Endodermal cell (in vitro differentiated cells): ENCODE data around the gene SLC31A1. TPM values are rescaled to one million over a fixed set of nuclear protein-coding genes. Genes with fewer than 3 reads are reported as not detected.
"Not testable (repeated sequence)": the region's sequence is repeated elsewhere in the genome, so short reads cannot be mapped to it uniquely, and the experiment has no call there.

Experiments
- DNase-seq: peaks from one replicate; pipeline ENCODE4 v3.0.0-alpha.2; 2017
- H3K27ac ChIP-seq: 2 replicates; pipeline ENCODE4 v1.5.1; 2013; ENCODE audit warnings: mild to moderate bottlenecking, low read depth, low read length, moderate library complexity
- H3K27me3 ChIP-seq: 2 replicates; pipeline ENCODE4 v1.6.1; 2013; ENCODE audit warnings: mild to moderate bottlenecking, low read length, moderate library complexity; ENCODE audit not compliant: insufficient read depth, control insufficient read depth, poor library complexity, severe bottlenecking
- H3K36me3 ChIP-seq: 2 replicates; pipeline ENCODE4 v1.7.0; 2013; ENCODE audit warnings: mild to moderate bottlenecking, low read length, moderate library complexity; ENCODE audit not compliant: control insufficient read depth, insufficient read depth
- H3K4me1 ChIP-seq: one replicate; pipeline ENCODE4 v1.7.0; 2013; ENCODE audit warnings: low read length; ENCODE audit not compliant: control insufficient read depth, insufficient read depth
- H3K4me3 ChIP-seq: 2 replicates; pipeline ENCODE4 v1.5.1; 2013; ENCODE audit warnings: mild to moderate bottlenecking, low read length, moderate library complexity
- H3K9ac ChIP-seq: 2 replicates; pipeline ENCODE4 v1.6.1; 2013; ENCODE audit warnings: mild to moderate bottlenecking, low read length, moderate library complexity; ENCODE audit not compliant: poor library complexity, severe bottlenecking; ENCODE audit errors: extremely low read depth
- H3K9me3 ChIP-seq: 2 replicates; pipeline ENCODE4 v1.6.1; 2013; ENCODE audit warnings: mild to moderate bottlenecking, low read length, moderate library complexity; ENCODE audit not compliant: control insufficient read depth
- H3K27ac Mint-ChIP-seq: 2 replicates; pipeline ENCODE4 v1.8.0; 2020; ENCODE audit warnings: mixed read lengths
- H3K27me3 Mint-ChIP-seq: 2 replicates; pipeline ENCODE4 v1.8.0; 2021; ENCODE audit warnings: mild to moderate bottlenecking, mixed read lengths; ENCODE audit not compliant: insufficient read depth
- H3K36me3 Mint-ChIP-seq: 2 replicates; pipeline ENCODE4 v1.8.0; 2020; ENCODE audit warnings: low read depth, mixed read lengths
- H3K4me1 Mint-ChIP-seq: 2 replicates; pipeline ENCODE4 v1.8.0; 2020; ENCODE audit warnings: mixed read lengths
- H3K4me3 Mint-ChIP-seq: 2 replicates; pipeline ENCODE4 v1.8.0; 2020; ENCODE audit warnings: mild to moderate bottlenecking, moderate library complexity, mixed read lengths
- H3K9me3 Mint-ChIP-seq: 2 replicates; pipeline ENCODE4 v1.8.0; 2020; ENCODE audit warnings: mild to moderate bottlenecking, mixed read lengths
- WGBS, 2 experiments: methylation state at CpG; one replicate each; pipeline versions ENCODE4 v1.1.5 to v1.1.7; 2013; ENCODE audit warnings: missing lambda C conversion rate in 2 of 2, mixed read lengths in 1 of 2; ENCODE audit not compliant: insufficient coverage in 1 of 2, insufficient read length in 1 of 2; 5-methylcytosine and 5-hydroxymethylcytosine counted together
- total RNA-seq, 2 donors: library from RNA; stranded (reverse); fragmentation: NEBNext Ultra II Directional in 1 of 2; extraction: Animal tissue kit (Norgen Biotek cat#: 25700) in 1 of 2; gene quantifications; 2 replicates in 1 of 2; 3 replicates in 1 of 2; pipeline ENCODE4 v1.2.1, GENCODE V29; 2021
- TF ChIP-seq, protein P1 (sequence below): fragments of 200-600 bp; sonication (generic); conservative IDR thresholded peaks from 2 replicates; pipeline ENCODE4 v1.5.0; 2021; ENCODE audit warnings: antibody characterized with exemption, mild to moderate bottlenecking

SLC31A1 gene
- total RNA-seq, 2 donors from 2014 or later: 29.1 to 32.4 TPM

DNA sequence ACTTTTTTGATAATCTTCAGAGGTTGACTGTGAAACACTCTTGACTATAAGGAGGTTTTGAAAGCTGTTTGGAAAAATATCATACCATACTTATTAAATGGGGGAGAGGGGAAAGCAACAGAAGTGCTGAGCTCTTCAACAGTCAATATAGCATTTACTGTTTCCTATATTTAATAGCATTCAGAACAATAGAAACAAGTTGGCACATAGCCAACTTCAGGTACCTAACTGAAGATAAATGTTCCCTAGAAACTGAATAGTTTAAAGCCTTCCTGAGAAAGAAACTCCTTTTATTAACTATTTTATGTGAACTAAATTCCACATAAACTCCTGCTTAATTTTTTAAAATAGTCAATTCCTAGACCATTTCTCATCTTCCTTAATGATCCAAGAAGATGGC, 26.3 kb downstream of the SLC31A1 start:
- no peaks in the 10 kb centered on the region for H3K36me3 ChIP-seq
- no peaks in the 10 kb centered on the region for H3K9me3 ChIP-seq
- DNase-seq: no peak
- H3K27ac ChIP-seq: no peak overlapping the region
- TF ChIP-seq, protein P1, sequence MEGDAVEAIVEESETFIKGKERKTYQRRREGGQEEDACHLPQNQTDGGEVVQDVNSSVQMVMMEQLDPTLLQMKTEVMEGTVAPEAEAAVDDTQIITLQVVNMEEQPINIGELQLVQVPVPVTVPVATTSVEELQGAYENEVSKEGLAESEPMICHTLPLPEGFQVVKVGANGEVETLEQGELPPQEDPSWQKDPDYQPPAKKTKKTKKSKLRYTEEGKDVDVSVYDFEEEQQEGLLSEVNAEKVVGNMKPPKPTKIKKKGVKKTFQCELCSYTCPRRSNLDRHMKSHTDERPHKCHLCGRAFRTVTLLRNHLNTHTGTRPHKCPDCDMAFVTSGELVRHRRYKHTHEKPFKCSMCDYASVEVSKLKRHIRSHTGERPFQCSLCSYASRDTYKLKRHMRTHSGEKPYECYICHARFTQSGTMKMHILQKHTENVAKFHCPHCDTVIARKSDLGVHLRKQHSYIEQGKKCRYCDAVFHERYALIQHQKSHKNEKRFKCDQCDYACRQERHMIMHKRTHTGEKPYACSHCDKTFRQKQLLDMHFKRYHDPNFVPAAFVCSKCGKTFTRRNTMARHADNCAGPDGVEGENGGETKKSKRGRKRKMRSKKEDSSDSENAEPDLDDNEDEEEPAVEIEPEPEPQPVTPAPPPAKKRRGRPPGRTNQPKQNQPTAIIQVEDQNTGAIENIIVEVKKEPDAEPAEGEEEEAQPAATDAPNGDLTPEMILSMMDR: no peak
- H3K4me3 Mint-ChIP-seq: no peak overlapping the region
- H3K4me3 ChIP-seq: no peak overlapping the region
- H3K27me3 Mint-ChIP-seq: no peaks in the 10 kb centered on the region
- H3K4me1 Mint-ChIP-seq: no peaks in the 10 kb centered on the region
- H3K9ac ChIP-seq: no peak overlapping the region
- H3K9me3 Mint-ChIP-seq: peaks cover 13% of the 10 kb centered on the region
- H3K27ac Mint-ChIP-seq: no peak overlapping the region
- peaks cover 12% of the 10 kb centered on the region for H3K36me3 Mint-ChIP-seq
- H3K27me3 ChIP-seq: no peaks in the 10 kb centered on the region
- H3K4me1 ChIP-seq: no peaks in the 10 kb centered on the region

DNA sequence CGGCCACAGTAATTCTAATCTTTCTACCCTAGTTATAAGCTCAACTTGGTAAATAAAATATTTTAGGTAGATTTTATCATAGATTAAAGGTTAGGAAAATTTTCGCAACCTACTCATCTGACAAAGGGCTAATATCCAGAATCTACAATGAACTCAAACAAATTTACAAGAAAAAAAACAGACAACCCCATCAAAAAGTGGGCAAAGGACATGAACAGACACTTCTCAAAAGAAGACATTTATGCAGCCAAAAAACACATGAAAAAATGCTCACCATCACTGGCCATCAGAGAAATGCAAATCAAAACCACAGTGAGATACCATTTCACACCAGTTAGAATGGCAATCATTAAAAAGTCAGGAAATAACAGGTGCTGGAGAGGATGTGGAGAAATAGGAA, 28.3 kb downstream of the SLC31A1 start:
- not testable (repeated sequence) for H3K27me3 Mint-ChIP-seq, H3K9ac ChIP-seq, DNase-seq, H3K27ac Mint-ChIP-seq, H3K4me1 Mint-ChIP-seq, H3K4me1 ChIP-seq, H3K27ac ChIP-seq, H3K4me3 ChIP-seq, H3K36me3 ChIP-seq, H3K9me3 ChIP-seq, H3K4me3 Mint-ChIP-seq, H3K27me3 ChIP-seq
- Mint-ChIP-seq H3K9me3 (peaks cover 13% of the 10 kb centered on the region), H3K36me3 (peaks cover 12% of the 10 kb centered on the region)
- WGBS, 2 experiments: no CpG with 5 or more reads among the region's 2 CpGs

DNA sequence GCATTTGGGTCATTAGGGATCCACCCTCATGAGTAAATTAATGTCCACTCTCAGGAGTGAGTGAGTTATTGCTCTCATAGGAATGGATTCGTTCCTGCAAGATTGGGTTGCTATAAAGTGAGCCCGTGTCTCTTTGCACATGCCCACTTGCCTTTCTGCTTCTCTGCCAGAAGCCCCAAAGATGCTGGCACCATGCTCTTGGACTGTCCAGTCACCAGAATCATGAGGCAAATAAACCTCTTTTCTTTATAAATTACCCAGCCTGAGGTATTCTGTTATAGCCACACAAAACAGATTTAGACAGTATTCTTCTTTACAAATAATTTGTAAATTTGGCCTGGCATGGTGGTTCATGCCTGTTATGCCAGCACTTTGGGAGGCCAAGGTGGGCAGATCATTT, 29.5 kb downstream of the SLC31A1 start:
- Mint-ChIP-seq H3K4me3 (no peak overlapping the region), H3K27me3 (no peaks in the 10 kb centered on the region), H3K36me3 (peaks cover 12% of the 10 kb centered on the region), H3K9me3 (peaks cover 13% of the 10 kb centered on the region), H3K4me1 (no peaks in the 10 kb centered on the region), H3K27ac (no peak overlapping the region)
- Histone ChIP-seq H3K27me3 (no peaks in the 10 kb centered on the region), H3K4me3 (no peak overlapping the region), H3K9me3 (no peaks in the 10 kb centered on the region), H3K36me3 (no peaks in the 10 kb centered on the region), H3K9ac (no peak overlapping the region), H3K27ac (no peak overlapping the region), H3K4me1 (no peaks in the 10 kb centered on the region)
- no peak for DNase-seq
- 88 to 92% methylated on average over 2 of the region's 2 CpGs for WGBS, 2 experiments
- TF ChIP-seq, protein P1: no peak

DNA sequence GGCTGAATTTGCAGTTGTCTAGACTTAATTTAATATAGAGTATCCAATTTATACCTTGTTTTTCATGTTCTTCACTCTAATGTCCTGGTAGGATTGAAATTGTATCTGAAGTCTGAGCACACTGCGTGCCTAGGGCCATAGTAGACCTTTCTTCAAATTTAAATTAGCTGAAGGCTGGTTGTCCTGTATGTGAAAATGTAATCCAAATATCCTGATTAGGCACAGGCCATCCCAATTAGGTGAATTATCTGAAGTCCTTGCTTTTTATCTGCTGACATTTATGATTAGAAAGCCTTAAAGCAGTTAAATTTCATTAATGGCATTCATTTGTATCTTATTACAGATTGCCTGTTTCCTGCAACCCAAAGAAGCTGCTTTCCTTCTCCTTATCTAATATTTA, 33.6 kb downstream of the SLC31A1 start:
- peaks cover 3% of the 10 kb centered on the region for H3K9me3 Mint-ChIP-seq
- Histone ChIP-seq H3K27me3 (no peaks in the 10 kb centered on the region), H3K4me3 (no peak overlapping the region), H3K9me3 (no peaks in the 10 kb centered on the region), H3K4me1 (no peaks in the 10 kb centered on the region), H3K9ac (no peak overlapping the region), H3K36me3 (peaks cover 22% of the 10 kb centered on the region), H3K27ac (no peak overlapping the region)
- H3K27me3 Mint-ChIP-seq: no peaks in the 10 kb centered on the region
- H3K4me1 Mint-ChIP-seq: peaks cover 7% of the 10 kb centered on the region
- peaks cover 20% of the 10 kb centered on the region for H3K36me3 Mint-ChIP-seq
- H3K4me3 Mint-ChIP-seq: no peak overlapping the region
- no peak for DNase-seq
- TF ChIP-seq, protein P1: no peak
- H3K27ac Mint-ChIP-seq: no peak overlapping the region
- 94 to 100% methylated on average over 1 of the region's 1 CpG for WGBS, 2 experiments
